Liver (tissue), 3 donors: Measurements from ENCODE around the gene UNC5CL.

Source experiments
- ATF3 ChIP-seq: IDR thresholded peaks from 2 replicates; pipeline ENCODE4 v1.6.1; 2016; ENCODE audit warnings: antibody characterized with exemption
- CTCF ChIP-seq: fragments of 150-350 bp; IDR thresholded peaks from 2 replicates; pipeline ENCODE4 v1.5.1; 2017; ENCODE audit warnings: improper control_type of control experiment, low read depth, low read length; ENCODE audit not compliant: missing input control
- EGR1 ChIP-seq, 2 donors: IDR thresholded peaks; 2 replicates each; pipeline ENCODE4 v1.6.1; 2016 to 2018; ENCODE audit warnings: antibody characterized with exemption in 2 of 2, low read depth in 2 of 2
- FOXA1 ChIP-seq: IDR thresholded peaks from 2 replicates; pipeline ENCODE4 v1.6.1; 2016; ENCODE audit warnings: antibody characterized with exemption
- GABPA ChIP-seq, 2 donors: IDR thresholded peaks in 1 of 2; conservative IDR thresholded peaks in 1 of 2; 2 replicates each; pipeline ENCODE4 v1.6.1; 2016; ENCODE audit warnings: antibody characterized with exemption in 2 of 2, mild to moderate bottlenecking in 1 of 2, moderate library complexity in 1 of 2
- JUND ChIP-seq, 2 donors: IDR thresholded peaks; 2 replicates each; pipeline ENCODE4 v1.6.1; 2016; ENCODE audit warnings: antibody characterized with exemption in 2 of 2
- MAX ChIP-seq: IDR thresholded peaks from 2 replicates; pipeline ENCODE4 v1.6.1; 2016; ENCODE audit warnings: antibody characterized with exemption
- RAD21 ChIP-seq, 2 donors: IDR thresholded peaks; 2 replicates each; pipeline ENCODE4 v1.6.1; 2016; ENCODE audit warnings: antibody characterized with exemption in 2 of 2, mild to moderate bottlenecking in 2 of 2
- REST ChIP-seq: IDR thresholded peaks from 2 replicates; pipeline ENCODE4 v1.6.1; 2016; ENCODE audit warnings: antibody characterized with exemption, mild to moderate bottlenecking
- RXRA ChIP-seq, 2 donors: IDR thresholded peaks; 2 replicates each; pipeline ENCODE4 v1.6.1; 2017 to 2018; ENCODE audit warnings: antibody characterized with exemption in 2 of 2, mild to moderate bottlenecking in 1 of 2
- SP1 ChIP-seq: IDR thresholded peaks from 2 replicates; pipeline ENCODE4 v1.6.1; 2018; ENCODE audit warnings: antibody characterized with exemption, mild to moderate bottlenecking
- TAF1 ChIP-seq: conservative IDR thresholded peaks from 2 replicates; pipeline ENCODE4 v1.6.1; 2016; ENCODE audit warnings: antibody characterized with exemption, mild to moderate bottlenecking
- YY1 ChIP-seq: IDR thresholded peaks from 2 replicates; pipeline ENCODE4 v1.6.1; 2016; ENCODE audit warnings: antibody characterized with exemption, mild to moderate bottlenecking
- donor health status: healthy.
- donor health status: healthy.

GRCh38 chr6:40982917-40983316 lies 56.1 kb downstream of the UNC5CL start:
- TF ChIP-seq ATF3, result no peak
- TF ChIP-seq CTCF, result no peak
- no peak for TF ChIP-seq JUND (IDR thresholded peaks at IDR 0.05)
- no peak for TF ChIP-seq YY1
- no peak for TF ChIP-seq TAF1
- TF ChIP-seq RAD21 (IDR thresholded peaks at IDR 0.05), result no peak
- no peak for TF ChIP-seq GABPA (IDR thresholded peaks at IDR 0.05 in 1 of 2, conservative IDR thresholded peaks at IDR 0.05 in 1 of 2)
- no peak for TF ChIP-seq SP1
- TF ChIP-seq EGR1 (IDR thresholded peaks at IDR 0.05; ENCODE audit: low read depth in 2 of 2), result no peak
- TF ChIP-seq FOXA1, result no peak
- TF ChIP-seq RXRA (IDR thresholded peaks at IDR 0.05), result no peak
- no peak for TF ChIP-seq MAX
- TF ChIP-seq REST, result no peak
